ENCODE results near the gene TRIM47. TPM values are rescaled to one million over a fixed set of nuclear protein-coding genes. Genes with fewer than 3 reads are reported as not detected.
A peak's percentile ranks its signal among the peaks of the same experiment; 100 is the strongest.

TRIM47 gene
- 42.8 TPM for polyA plus RNA-seq (2013, experiment 1 of 2)
- 46.1 TPM for polyA plus RNA-seq (2013, experiment 2 of 2)

- Histone ChIP-seq H4K8ac (ENCODE audit: low read length) (peak within 1 kb of the TSS; percentile 92), H3K9me3 (ENCODE audit: control insufficient read depth, low read length) (no peaks in the 10 kb centered on the region), H3K4me3 (ENCODE audit: insufficient read depth in 1 of 2, low read depth in 1 of 2, low read length in 2 of 2) (peak within 1 kb of the TSS; percentile 57 to 92), H2BK120ac (ENCODE audit: low read depth, low read length) (peak within 1 kb of the TSS; percentile 21), H3K27ac (ENCODE audit: low read length, poor library complexity, severe bottlenecking) (peak within 1 kb of the TSS; percentile 61), H3K36me3 (ENCODE audit: control insufficient read depth in 1 of 2, insufficient read depth in 2 of 2, low read depth in 1 of 2, low read length in 2 of 2) (peaks cover 23 to 25% of the 10 kb centered on the region in 2 experiments), H3K4me1 (ENCODE audit: control insufficient read depth, insufficient read depth, low read depth, low read length) (peaks cover 42% of the 10 kb centered on the region), H2BK12ac (ENCODE audit: low read length in 2 of 2) (peak within 1 kb of the TSS; percentile 33 to 70), H3K18ac (ENCODE audit: low read depth in 1 of 2, low read length in 2 of 2) (peak within 1 kb of the TSS; percentile 93 to 99), H2AK5ac (ENCODE audit: low read length, severe bottlenecking) (no peak within 1 kb of the TSS), H3K14ac (ENCODE audit: low read length in 2 of 2) (peak within 1 kb of the TSS in 1 of 2 experiments; percentile 97), H3K4me2 (ENCODE audit: low read length, poor library complexity, severe bottlenecking) (peak within 1 kb of the TSS; percentile 36), H4K91ac (ENCODE audit: low read length) (peak within 1 kb of the TSS; percentile 5), H3K27me3 (ENCODE audit: control insufficient read depth in 1 of 2, insufficient read depth in 1 of 2, low read length in 2 of 2) (peaks cover 0 to 3% of the 10 kb centered on the region in 2 experiments), H2AFZ (ENCODE audit: low read depth, low read length) (peak within 1 kb of the TSS; percentile 49), H3K79me1 (replicated peaks; ENCODE audit: low read length, poor library complexity, severe bottlenecking) (peaks cover 10% of the 10 kb centered on the region), H2BK15ac (ENCODE audit: low read depth, poor library complexity, severe bottlenecking) (peak within 1 kb of the TSS; percentile 66), H3K4ac (ENCODE audit: low read depth in 1 of 2, low read length in 2 of 2) (peak within 1 kb of the TSS; percentile 0 to 97), H2BK5ac (ENCODE audit: low read depth, low read length, poor library complexity, severe bottlenecking) (no peak within 1 kb of the TSS), H3K9ac (ENCODE audit: low read length) (peak within 1 kb of the TSS; percentile 98), H3K23ac (ENCODE audit: low read length in 2 of 2) (peak within 1 kb of the TSS in 1 of 2 experiments; percentile 85)
- DNase-seq: peak; percentile 82
- 2% methylated on average over 62 of the region's 87 CpGs for WGBS
Measured at GRCh38 chr17:75878174-75878998, at the start of gene TRIM47. Gene TRIM47, minus strand, starts transcription at chr17:75878581. Its CDS starts 33 bp downstream, at chr17:75878548.

- no peaks in the 10 kb centered on the region for H3K79me1 ChIP-seq (replicated peaks; ENCODE audit: low read length, poor library complexity, severe bottlenecking)
- no peak overlapping the region for H3K4ac ChIP-seq (ENCODE audit: low read depth in 1 of 2, low read length in 2 of 2)
- no peak overlapping the region for H4K8ac ChIP-seq (ENCODE audit: low read length)
- peak; percentile 23 for DNase-seq
- no peak overlapping the region for H3K18ac ChIP-seq (ENCODE audit: low read depth in 1 of 2, low read length in 2 of 2)
- no peak overlapping the region for H3K9ac ChIP-seq (ENCODE audit: low read length)
- H2AK5ac ChIP-seq (ENCODE audit: low read length, severe bottlenecking): no peak overlapping the region
- no peak overlapping the region for H3K14ac ChIP-seq (ENCODE audit: low read length in 2 of 2)
- no peaks in the 10 kb centered on the region for H3K4me1 ChIP-seq (ENCODE audit: control insufficient read depth, insufficient read depth, low read depth, low read length)
- H3K4me3 ChIP-seq (ENCODE audit: insufficient read depth in 1 of 2, low read depth in 1 of 2, low read length in 2 of 2): no peak overlapping the region
- H4K91ac ChIP-seq (ENCODE audit: low read length): no peak overlapping the region
- H3K4me2 ChIP-seq (ENCODE audit: low read length, poor library complexity, severe bottlenecking): no peak overlapping the region
- H3K27me3 ChIP-seq (ENCODE audit: control insufficient read depth in 1 of 2, insufficient read depth in 1 of 2, low read length in 2 of 2): no peaks in the 10 kb centered on the region
- H2BK5ac ChIP-seq (ENCODE audit: low read depth, low read length, poor library complexity, severe bottlenecking): no peak overlapping the region
- H2AFZ ChIP-seq (ENCODE audit: low read depth, low read length): no peak overlapping the region
- no peak overlapping the region for H3K27ac ChIP-seq (ENCODE audit: low read length, poor library complexity, severe bottlenecking)
- no peak overlapping the region for H2BK120ac ChIP-seq (ENCODE audit: low read depth, low read length)
- no peak overlapping the region for H2BK15ac ChIP-seq (ENCODE audit: low read depth, poor library complexity, severe bottlenecking)
- H3K9me3 ChIP-seq (ENCODE audit: control insufficient read depth, low read length): no peaks in the 10 kb centered on the region
- peaks cover 18 to 45% of the 10 kb centered on the region in 2 experiments for H3K36me3 ChIP-seq (ENCODE audit: control insufficient read depth in 1 of 2, insufficient read depth in 2 of 2, low read depth in 1 of 2, low read length in 2 of 2)
- no peak overlapping the region for H3K23ac ChIP-seq (ENCODE audit: low read length in 2 of 2)
- H2BK12ac ChIP-seq (ENCODE audit: low read length in 2 of 2): no peak overlapping the region
- 84% methylated on average over 6 of the region's 6 CpGs for WGBS
Measured at GRCh38 chr17:75927286-75927922, 49.0 kb upstream of the TRIM47 start.

GRCh38 chr17:75926456-75926855 lies 48.1 kb upstream of the TRIM47 start:
- no peak overlapping the region for H2AK5ac ChIP-seq (ENCODE audit: low read length, severe bottlenecking)
- H2BK120ac ChIP-seq (ENCODE audit: low read depth, low read length): no peak overlapping the region
- H3K4me2 ChIP-seq (ENCODE audit: low read length, poor library complexity, severe bottlenecking): no peak overlapping the region
- no peak overlapping the region for H3K18ac ChIP-seq (ENCODE audit: low read depth in 1 of 2, low read length in 2 of 2)
- no peak overlapping the region for H4K8ac ChIP-seq (ENCODE audit: low read length)
- no peaks in the 10 kb centered on the region for H3K4me1 ChIP-seq (ENCODE audit: control insufficient read depth, insufficient read depth, low read depth, low read length)
- H4K91ac ChIP-seq (ENCODE audit: low read length): no peak overlapping the region
- no peak overlapping the region for H3K14ac ChIP-seq (ENCODE audit: low read length in 2 of 2)
- H3K27me3 ChIP-seq (ENCODE audit: control insufficient read depth in 1 of 2, insufficient read depth in 1 of 2, low read length in 2 of 2): no peaks in the 10 kb centered on the region
- 91% methylated on average over 4 of the region's 4 CpGs for WGBS
- H3K4me3 ChIP-seq (ENCODE audit: insufficient read depth in 1 of 2, low read depth in 1 of 2, low read length in 2 of 2): no peak overlapping the region
- H3K79me1 ChIP-seq (replicated peaks; ENCODE audit: low read length, poor library complexity, severe bottlenecking): no peaks in the 10 kb centered on the region
- no peaks in the 10 kb centered on the region for H3K9me3 ChIP-seq (ENCODE audit: control insufficient read depth, low read length)
- no peak overlapping the region for H2BK12ac ChIP-seq (ENCODE audit: low read length in 2 of 2)
- DNase-seq: no peak
- H2AFZ ChIP-seq (ENCODE audit: low read depth, low read length): no peak overlapping the region
- H3K36me3 ChIP-seq (ENCODE audit: control insufficient read depth in 1 of 2, insufficient read depth in 2 of 2, low read depth in 1 of 2, low read length in 2 of 2): peaks cover 24 to 50% of the 10 kb centered on the region in 2 experiments
- H2BK15ac ChIP-seq (ENCODE audit: low read depth, poor library complexity, severe bottlenecking): no peak overlapping the region
- H3K23ac ChIP-seq (ENCODE audit: low read length in 2 of 2): no peak overlapping the region
- no peak overlapping the region for H2BK5ac ChIP-seq (ENCODE audit: low read depth, low read length, poor library complexity, severe bottlenecking)
- H3K4ac ChIP-seq (ENCODE audit: low read depth in 1 of 2, low read length in 2 of 2): no peak overlapping the region
- H3K27ac ChIP-seq (ENCODE audit: low read length, poor library complexity, severe bottlenecking): no peak overlapping the region
- no peak overlapping the region for H3K9ac ChIP-seq (ENCODE audit: low read length)

GRCh38 chr17:75925912-75926311 lies 47.5 kb upstream of the TRIM47 start:
- Histone ChIP-seq H3K9ac (ENCODE audit: low read length) (no peak overlapping the region), H3K4me3 (ENCODE audit: insufficient read depth in 1 of 2, low read depth in 1 of 2, low read length in 2 of 2) (no peak overlapping the region), H2AK5ac (ENCODE audit: low read length, severe bottlenecking) (no peak overlapping the region), H3K27me3 (ENCODE audit: control insufficient read depth in 1 of 2, insufficient read depth in 1 of 2, low read length in 2 of 2) (no peaks in the 10 kb centered on the region), H3K23ac (ENCODE audit: low read length in 2 of 2) (no peak overlapping the region), H4K8ac (ENCODE audit: low read length) (no peak overlapping the region), H2BK12ac (ENCODE audit: low read length in 2 of 2) (no peak overlapping the region), H3K36me3 (ENCODE audit: control insufficient read depth in 1 of 2, insufficient read depth in 2 of 2, low read depth in 1 of 2, low read length in 2 of 2) (peaks cover 24 to 46% of the 10 kb centered on the region in 2 experiments), H3K18ac (ENCODE audit: low read depth in 1 of 2, low read length in 2 of 2) (no peak overlapping the region), H3K14ac (ENCODE audit: low read length in 2 of 2) (no peak overlapping the region), H2BK120ac (ENCODE audit: low read depth, low read length) (no peak overlapping the region), H2BK5ac (ENCODE audit: low read depth, low read length, poor library complexity, severe bottlenecking) (no peak overlapping the region), H3K4ac (ENCODE audit: low read depth in 1 of 2, low read length in 2 of 2) (no peak overlapping the region), H3K4me2 (ENCODE audit: low read length, poor library complexity, severe bottlenecking) (no peak overlapping the region), H4K91ac (ENCODE audit: low read length) (no peak overlapping the region), H3K79me1 (replicated peaks; ENCODE audit: low read length, poor library complexity, severe bottlenecking) (no peaks in the 10 kb centered on the region), H3K9me3 (ENCODE audit: control insufficient read depth, low read length) (no peaks in the 10 kb centered on the region), H3K27ac (ENCODE audit: low read length, poor library complexity, severe bottlenecking) (no peak overlapping the region), H3K4me1 (ENCODE audit: control insufficient read depth, insufficient read depth, low read depth, low read length) (no peaks in the 10 kb centered on the region), H2BK15ac (ENCODE audit: low read depth, poor library complexity, severe bottlenecking) (no peak overlapping the region), H2AFZ (ENCODE audit: low read depth, low read length) (no peak overlapping the region)
- DNase-seq: no peak
- WGBS: 97% methylated on average over 15 of the region's 15 CpGs

Data from mesenchymal stem cell (in vitro differentiated cells and primary cell).